IPS DF 6.9 (cell line): ENCODE measurements around the gene OR4C5.
"Not testable (repeated sequence)": the region's sequence is repeated elsewhere in the genome, so short reads cannot be mapped to it uniquely, and the experiment has no call there.

Experiments
- DNase-seq: peaks from one replicate; pipeline ENCODE4 v3.0.0-alpha.2; 2013; ENCODE audit warnings: low read depth, low spot score
- H3K27ac ChIP-seq: one replicate; pipeline ENCODE4 v1.5.1; 2013; ENCODE audit warnings: low read length, control low read depth
- H3K27me3 ChIP-seq: 2 replicates; pipeline ENCODE4 v1.6.1; 2013; ENCODE audit warnings: mild to moderate bottlenecking, low read length; ENCODE audit not compliant: control insufficient read depth, insufficient read depth
- H3K36me3 ChIP-seq: 2 replicates; pipeline ENCODE4 v1.6.1; 2013; ENCODE audit warnings: low read length; ENCODE audit not compliant: control insufficient read depth, insufficient read depth
- H3K4me1 ChIP-seq: 2 replicates; pipeline ENCODE4 v1.6.1; 2013; ENCODE audit warnings: low read length; ENCODE audit not compliant: control insufficient read depth, insufficient read depth
- H3K4me3 ChIP-seq: 2 replicates; pipeline ENCODE4 v1.5.1; 2013; ENCODE audit warnings: mild to moderate bottlenecking, low read length
- H3K9me3 ChIP-seq: 2 replicates; pipeline ENCODE4 v1.6.1; 2013; ENCODE audit warnings: low read length, inconsistent platforms; ENCODE audit not compliant: control insufficient read depth, insufficient read depth
- WGBS: extraction: QIAGEN DNeasy Blood & Tissue Kit; methylation state at CpG from one replicate; pipeline ENCODE4 v1.1.7; 2013; ENCODE audit warnings: mixed read lengths, missing lambda C conversion rate; ENCODE audit not compliant: insufficient read length, insufficient coverage; 5-methylcytosine and 5-hydroxymethylcytosine counted together

The OR4C5 gene

GRCh38 chr11:48366365-48366764, at the start of gene OR4C5:
OR4C5 (minus strand) TSS chr11:48366465; CDS start chr11:48366465, 0 bp downstream.
- Histone ChIP-seq H3K27ac (no peak within 1 kb of the TSS), H3K9me3 (peaks cover 3% of the 10 kb centered on the region), H3K27me3 (no peaks in the 10 kb centered on the region), H3K4me3 (no peak within 1 kb of the TSS), H3K36me3 (no peaks in the 10 kb centered on the region), H3K4me1 (no peaks in the 10 kb centered on the region)
- DNase-seq: no peak
- WGBS: no CpG with 5 or more reads among the region's 2 CpGs

DNA sequence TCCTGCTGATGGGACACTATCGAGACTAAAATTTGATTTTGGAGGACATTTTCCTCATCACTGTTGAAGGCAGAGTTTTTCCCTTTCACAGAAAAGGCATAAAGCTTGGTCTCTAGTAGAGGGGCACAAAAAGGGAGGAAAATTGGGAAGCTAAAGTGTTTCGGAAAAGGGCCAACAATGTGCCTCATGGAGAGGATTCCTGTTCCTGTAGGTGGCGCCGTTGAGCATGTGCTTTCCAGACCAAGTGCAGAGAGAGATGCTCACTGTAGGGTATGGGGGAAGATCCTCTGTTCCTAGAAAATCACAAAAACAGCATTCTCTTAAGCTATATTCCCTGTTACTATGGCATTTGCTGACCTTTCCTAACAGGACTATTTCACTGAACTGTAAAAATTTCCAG, 18.4 kb upstream of the OR4C5 start:
- no peak overlapping the region for H3K27ac ChIP-seq
- no peaks in the 10 kb centered on the region for H3K27me3 ChIP-seq
- no peak overlapping the region for H3K4me3 ChIP-seq
- peaks cover 3% of the 10 kb centered on the region; the same call in 1 of the 2 replicates for H3K9me3 ChIP-seq
- WGBS: no CpG with 5 or more reads among the region's 4 CpGs
- DNase-seq: no peak
- H3K4me1 ChIP-seq: no peaks in the 10 kb centered on the region
- no peaks in the 10 kb centered on the region for H3K36me3 ChIP-seq

- not testable (repeated sequence) for H3K9me3 ChIP-seq, H3K36me3 ChIP-seq, H3K4me1 ChIP-seq, H3K27ac ChIP-seq, H3K4me3 ChIP-seq, H3K27me3 ChIP-seq, DNase-seq
- no CpG with 5 or more reads among the region's 2 CpGs for WGBS
Observed at GRCh38 chr11:48384151-48384550, 17.9 kb upstream of the OR4C5 start.

DNA sequence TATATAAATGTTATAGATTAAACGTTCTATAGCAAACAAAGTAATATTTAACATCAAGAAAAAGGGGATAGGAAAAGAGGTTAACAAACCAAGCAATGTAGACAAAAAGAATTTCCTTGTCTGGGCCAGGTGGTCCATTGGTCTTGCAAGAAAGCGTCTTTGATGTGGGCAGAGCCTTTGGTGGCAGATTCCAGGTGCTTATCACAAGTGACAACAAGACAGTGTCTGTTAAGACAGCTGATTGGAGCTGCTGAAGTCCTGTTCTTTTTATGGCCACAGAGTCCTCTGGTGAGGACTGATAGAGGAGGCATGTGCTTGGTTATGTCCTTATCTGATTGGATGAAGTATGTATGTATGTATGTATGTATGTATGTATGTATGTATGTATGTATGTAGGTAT, 5.0 kb downstream of the OR4C5 start:
- no CpG with 5 or more reads among the region's 2 CpGs for WGBS
- not testable (repeated sequence) for H3K9me3 ChIP-seq, H3K27me3 ChIP-seq, H3K4me3 ChIP-seq, H3K36me3 ChIP-seq, DNase-seq, H3K27ac ChIP-seq, H3K4me1 ChIP-seq

DNA sequence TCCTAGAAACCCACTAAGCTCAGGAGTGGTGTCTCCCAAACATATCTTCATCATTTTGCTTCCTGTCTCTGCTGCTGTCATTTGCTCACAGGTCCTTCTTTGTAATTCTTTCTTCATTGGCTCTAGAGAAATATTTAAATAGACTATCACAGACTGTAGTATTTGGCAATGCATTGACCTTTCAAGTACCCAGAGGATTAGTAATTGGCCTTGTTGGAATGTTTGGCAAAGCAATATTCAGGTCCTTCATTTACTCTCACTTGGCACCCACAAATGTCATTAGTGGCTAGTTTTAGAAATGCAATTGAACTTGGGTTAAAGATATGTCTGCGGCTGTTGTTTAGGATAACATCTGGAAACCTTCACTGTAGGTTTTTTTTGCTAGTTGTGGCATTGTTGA, 11.6 kb downstream of the OR4C5 start:
- no peaks in the 10 kb centered on the region for H3K4me1 ChIP-seq
- peaks cover 5% of the 10 kb centered on the region for H3K9me3 ChIP-seq
- no peak overlapping the region for H3K27ac ChIP-seq
- WGBS: no CpG with 5 or more reads among the region's 1 CpG
- DNase-seq: no peak
- no peak overlapping the region for H3K4me3 ChIP-seq
- no peaks in the 10 kb centered on the region for H3K36me3 ChIP-seq
- no peaks in the 10 kb centered on the region for H3K27me3 ChIP-seq

DNA sequence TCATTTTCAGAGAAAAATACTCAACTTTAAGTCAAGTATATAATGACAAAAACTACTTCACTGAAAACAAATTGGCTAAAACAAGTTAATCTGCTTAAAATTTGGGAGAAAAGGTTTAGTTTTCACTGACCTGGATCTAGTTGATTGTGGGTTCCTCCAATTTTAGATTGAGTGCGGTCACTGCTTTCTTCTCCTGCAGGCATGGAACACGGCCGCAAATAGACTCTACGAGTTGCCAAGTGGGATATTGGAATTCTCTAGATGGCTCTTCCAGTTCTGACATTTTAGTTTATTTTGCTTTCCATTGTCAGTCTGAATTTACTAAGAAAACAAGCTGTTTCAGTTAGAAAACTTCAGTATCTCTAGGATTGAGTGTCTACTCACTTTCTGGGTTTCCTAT, 12.3 kb downstream of the OR4C5 start:
- Histone ChIP-seq H3K9me3 (peaks cover 5% of the 10 kb centered on the region), H3K27me3 (no peaks in the 10 kb centered on the region), H3K27ac (no peak overlapping the region), H3K4me3 (no peak overlapping the region), H3K36me3 (no peaks in the 10 kb centered on the region), H3K4me1 (no peaks in the 10 kb centered on the region)
- DNase-seq: no peak
- no CpG with 5 or more reads among the region's 4 CpGs for WGBS

GRCh38 chr11:48346286-48346685, 20.0 kb downstream of the OR4C5 start:
- WGBS: no CpG with 5 or more reads among the region's 5 CpGs
- DNase-seq, H3K36me3 ChIP-seq, H3K9me3 ChIP-seq, H3K27me3 ChIP-seq, H3K4me3 ChIP-seq, H3K4me1 ChIP-seq, H3K27ac ChIP-seq: not testable (repeated sequence)

DNA sequence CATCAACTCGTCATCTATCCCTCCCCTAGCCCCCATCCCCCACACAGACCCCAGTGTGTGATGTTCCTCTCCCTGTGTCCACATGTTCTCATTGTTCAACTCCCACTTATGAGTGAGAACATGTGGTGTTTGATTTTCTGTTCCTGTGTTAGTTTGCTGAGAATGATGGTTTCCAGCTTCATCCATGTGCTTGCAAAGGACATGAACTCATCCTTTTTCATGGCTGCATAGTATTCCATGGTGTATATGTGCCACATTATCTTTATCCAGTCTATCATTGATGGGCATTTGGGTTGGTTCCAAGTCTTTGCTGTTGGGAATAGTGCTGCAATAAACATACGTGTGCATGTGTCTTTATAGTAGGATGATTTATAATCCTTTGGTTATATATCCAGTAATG, 23.8 kb downstream of the OR4C5 start:
- not testable (repeated sequence) for H3K36me3 ChIP-seq, DNase-seq, H3K9me3 ChIP-seq, H3K27me3 ChIP-seq, H3K27ac ChIP-seq, H3K4me1 ChIP-seq, H3K4me3 ChIP-seq
- no CpG with 5 or more reads among the region's 2 CpGs for WGBS

DNA sequence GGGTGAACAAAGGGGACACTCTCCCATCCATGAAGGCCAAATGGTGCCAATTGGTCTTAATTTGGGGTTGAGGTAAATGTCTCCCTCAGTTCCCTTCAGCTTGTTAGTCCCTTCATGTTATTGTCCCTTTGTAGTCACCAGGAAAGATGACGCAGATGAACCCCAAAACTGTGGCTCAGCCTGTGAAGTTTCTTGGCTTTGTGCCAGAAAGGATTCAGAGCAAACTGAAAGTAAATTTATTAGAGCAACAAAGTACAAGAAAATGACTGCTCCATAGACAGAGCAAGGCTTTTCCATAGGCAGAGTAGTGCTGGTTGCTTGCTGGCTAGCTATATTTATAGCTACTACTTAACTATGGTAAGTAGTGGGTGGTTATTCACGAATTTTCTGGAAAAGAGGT, 24.8 kb downstream of the OR4C5 start:
- H3K9me3 ChIP-seq: peaks cover 5% of the 10 kb centered on the region

GRCh38 chr11:48324620-48325019, 41.6 kb downstream of the OR4C5 start, which contains the start of gene OR4C3:
OR4C3 (plus strand) TSS chr11:48324920; CDS start chr11:48325022, 102 bp downstream.
- not testable (repeated sequence) for H3K4me3 ChIP-seq, H3K27me3 ChIP-seq, DNase-seq, H3K4me1 ChIP-seq, H3K9me3 ChIP-seq, H3K27ac ChIP-seq, H3K36me3 ChIP-seq

More for the DNA sequence above, 24.8 kb downstream of the OR4C5 start:
- H3K4me1 ChIP-seq: no peaks in the 10 kb centered on the region
- H3K36me3 ChIP-seq: no peaks in the 10 kb centered on the region
- no CpG with 5 or more reads among the region's 2 CpGs for WGBS
- no peak for DNase-seq
- no peak overlapping the region for H3K4me3 ChIP-seq
- no peak overlapping the region for H3K27ac ChIP-seq
- no peaks in the 10 kb centered on the region for H3K27me3 ChIP-seq

DNA sequence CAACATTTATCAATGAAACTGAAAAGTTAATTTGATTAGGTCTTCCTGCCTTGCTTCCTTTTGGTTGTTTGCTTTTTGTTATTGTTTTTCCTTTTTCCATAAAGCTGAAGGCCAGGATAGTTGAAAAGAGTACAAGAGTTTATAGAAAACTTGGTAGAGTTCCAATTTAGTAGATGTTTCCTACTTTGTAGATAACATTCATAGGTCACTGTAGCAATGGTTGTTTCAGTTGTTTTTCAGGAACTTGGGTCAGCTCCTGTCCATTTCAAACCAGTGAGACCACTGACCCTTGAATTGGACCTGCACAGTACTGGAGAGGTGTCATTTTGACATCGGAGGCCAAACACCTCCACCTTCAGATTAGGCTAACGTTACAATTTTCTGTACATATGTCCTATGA, 46.5 kb downstream of the OR4C5 start:
- H3K27ac ChIP-seq, DNase-seq, H3K4me1 ChIP-seq, H3K4me3 ChIP-seq, H3K36me3 ChIP-seq, H3K9me3 ChIP-seq, H3K27me3 ChIP-seq: not testable (repeated sequence)
- WGBS: no CpG with 5 or more reads among the region's 2 CpGs
